Measurements from ENCODE around the gene HDDC3.

The HDDC3 gene

GRCh38 chr15:90931828-90932659, at the start of gene HDDC3:
Gene HDDC3 (minus strand): TSS chr15:90932549. CDS start chr15:90932540, 9 bp downstream.
- peak; percentile 66 to 92 for DNase-seq (ENCODE audit: extremely low read depth in 1 of 2, low read depth in 1 of 2)

GRCh38 chr15:90982135-90982534, 49.8 kb upstream of the HDDC3 start:
- DNase-seq (ENCODE audit: extremely low read depth in 1 of 2, low read depth in 1 of 2) = no peak

- no peak for DNase-seq (ENCODE audit: extremely low read depth in 1 of 2, low read depth in 1 of 2)
Observed at GRCh38 chr15:90981681-90982080, 49.3 kb upstream of the HDDC3 start.

- DNase-seq (ENCODE audit: extremely low read depth in 1 of 2, low read depth in 1 of 2) = no peak
Observed at GRCh38 chr15:90979582-90979981, 47.2 kb upstream of the HDDC3 start.

- DNase-seq (ENCODE audit: extremely low read depth in 1 of 2, low read depth in 1 of 2) = no peak
Observed at GRCh38 chr15:90974216-90974615, 41.9 kb upstream of the HDDC3 start.

- DNase-seq (ENCODE audit: extremely low read depth in 1 of 2, low read depth in 1 of 2) = no peak
Observed at GRCh38 chr15:90972133-90972532, 39.8 kb upstream of the HDDC3 start.

- DNase-seq (ENCODE audit: extremely low read depth in 1 of 2, low read depth in 1 of 2) = no peak
Observed at GRCh38 chr15:90970274-90970673, 37.9 kb upstream of the HDDC3 start.

GRCh38 chr15:90968434-90968833, 36.1 kb upstream of the HDDC3 start:
- no peak for DNase-seq (ENCODE audit: extremely low read depth in 1 of 2, low read depth in 1 of 2)

GRCh38 chr15:90967206-90967605, 34.9 kb upstream of the HDDC3 start:
- no peak for DNase-seq (ENCODE audit: extremely low read depth in 1 of 2, low read depth in 1 of 2)

GRCh38 chr15:90966262-90966661, 33.9 kb upstream of the HDDC3 start:
- DNase-seq (ENCODE audit: extremely low read depth in 1 of 2, low read depth in 1 of 2) = no peak

GRCh38 chr15:90962021-90962420, 29.7 kb upstream of the HDDC3 start:
- DNase-seq (ENCODE audit: extremely low read depth in 1 of 2, low read depth in 1 of 2) = no peak

GRCh38 chr15:90960298-90961091, 28.1 kb upstream of the HDDC3 start:
- no peak for DNase-seq (ENCODE audit: extremely low read depth in 1 of 2, low read depth in 1 of 2)

GRCh38 chr15:90959894-90960293, 27.5 kb upstream of the HDDC3 start:
- DNase-seq (ENCODE audit: extremely low read depth in 1 of 2, low read depth in 1 of 2) = no peak

- no peak for DNase-seq (ENCODE audit: extremely low read depth in 1 of 2, low read depth in 1 of 2)
Observed at GRCh38 chr15:90959028-90959595, 26.8 kb upstream of the HDDC3 start.

- DNase-seq (ENCODE audit: extremely low read depth in 1 of 2, low read depth in 1 of 2) = no peak
Observed at GRCh38 chr15:90957791-90958190, 25.4 kb upstream of the HDDC3 start.

GRCh38 chr15:90957031-90957790, 24.9 kb upstream of the HDDC3 start:
- DNase-seq (ENCODE audit: extremely low read depth in 1 of 2, low read depth in 1 of 2) = no peak

- DNase-seq (ENCODE audit: extremely low read depth in 1 of 2, low read depth in 1 of 2) = peak in 1 of 2 donors; percentile 56
Observed at GRCh38 chr15:90956274-90957030, 24.1 kb upstream of the HDDC3 start.

- DNase-seq (ENCODE audit: extremely low read depth in 1 of 2, low read depth in 1 of 2) = no peak
Observed at GRCh38 chr15:90955624-90956273, 23.4 kb upstream of the HDDC3 start.

GRCh38 chr15:90954712-90955623, 22.6 kb upstream of the HDDC3 start, which contains the start of gene RCCD1:
Gene RCCD1 (plus strand): TSS chr15:90954884. CDS start chr15:90956735, 1,851 bp downstream.
- peak in 1 of 2 donors; percentile 70 for DNase-seq (ENCODE audit: extremely low read depth in 1 of 2, low read depth in 1 of 2)
